Measurements from ENCODE around the gene TXNDC11. TPM values are rescaled to one million over a fixed set of nuclear protein-coding genes. Genes with fewer than 3 reads are reported as not detected.

TXNDC11 gene
- total and polyA plus RNA-seq, 5 donors, result 22.0 to 29.4 (median 24.6) TPM

GRCh38 chr16:11649276-11649675, 93.4 kb downstream of the TXNDC11 start:
- no peak overlapping the region for H3K27ac ChIP-seq (ENCODE audit: low read length)
- ATAC-seq (no peak), DNase-seq (no peak)
- 82% methylated on average over 7 of the region's 7 CpGs for WGBS
- no peaks in the 10 kb centered on the region for H3K4me1 ChIP-seq (ENCODE audit: control insufficient read depth, insufficient read depth, low read length)
- intact Hi-C loops (cut with DNase I), result loop anchor here in 1 of 4 donors (10.0 kb wide), 1 partner anchor 64 kb away; the partner anchor contains the start of gene LITAF
- H3K9me3 ChIP-seq (ENCODE audit: control insufficient read depth, low read length), result no peaks in the 10 kb centered on the region
- no peak overlapping the region for H3K4me3 ChIP-seq (ENCODE audit: low read length)
- H3K27me3 ChIP-seq (ENCODE audit: control insufficient read depth, insufficient read depth), result no peaks in the 10 kb centered on the region

- H3K4me3 ChIP-seq (ENCODE audit: low read length), result no peak overlapping the region
- H3K27ac ChIP-seq (ENCODE audit: low read length), result no peak overlapping the region
- 48% methylated on average over 4 of the region's 4 CpGs for WGBS
- no peak for DNase-seq
- peaks cover 8% of the 10 kb centered on the region for H3K4me1 ChIP-seq (ENCODE audit: control insufficient read depth, insufficient read depth, low read length)
- intact Hi-C loops (cut with DNase I), result loop anchor here in 2 of 4 donors (5.0 to 10.0 kb wide), 4 partner anchors 58 to 245 kb away; partner anchors contain the start of gene LITAF (in 1 of the 2)
- H3K9me3 ChIP-seq (ENCODE audit: control insufficient read depth, low read length), result no peaks in the 10 kb centered on the region
- ATAC-seq, result no peak
- H3K27me3 ChIP-seq (ENCODE audit: control insufficient read depth, insufficient read depth), result no peaks in the 10 kb centered on the region
Measured at GRCh38 chr16:11642765-11643116, 99.9 kb downstream of the TXNDC11 start.

GRCh38 chr16:11640987-11641817, 101.5 kb downstream of the TXNDC11 start:
- intact Hi-C loops (cut with DNase I), result loop anchor here in 2 of 4 donors (5.0 to 10.0 kb wide), 4 partner anchors 56 to 244 kb away; partner anchors contain the start of gene LITAF (in 1 of the 2)
- Histone ChIP-seq H3K9me3 (ENCODE audit: control insufficient read depth, low read length) (no peaks in the 10 kb centered on the region), H3K4me3 (ENCODE audit: low read length) (no peak overlapping the region), H3K27me3 (ENCODE audit: control insufficient read depth, insufficient read depth) (no peaks in the 10 kb centered on the region), H3K27ac (ENCODE audit: low read length) (peak overlapping the region; percentile 99), H3K4me1 (ENCODE audit: control insufficient read depth, insufficient read depth, low read length) (peaks cover 8% of the 10 kb centered on the region)
- 42% methylated on average over 20 of the region's 20 CpGs for WGBS
- ATAC-seq, result peak; percentile 38 to 41
- peak in 2 of 3 donors; percentile 65 to 66 for DNase-seq

GRCh38 chr16:11639925-11640899, 102.4 kb downstream of the TXNDC11 start:
- DNase-seq, result peak; percentile 90 to 92 (median 92)
- no peaks in the 10 kb centered on the region for H3K9me3 ChIP-seq (ENCODE audit: control insufficient read depth, low read length)
- peak overlapping the region; percentile 99 for H3K27ac ChIP-seq (ENCODE audit: low read length)
- 37% methylated on average over 25 of the region's 25 CpGs for WGBS
- intact Hi-C loops (cut with DNase I), result loop anchor here in 3 of 4 donors (5.0 to 10.0 kb wide), 5 partner anchors 55 to 675 kb away; partner anchors contain the start of gene LITAF (in 1 of the 3)
- peak; percentile 95 to 96 for ATAC-seq
- peaks cover 8% of the 10 kb centered on the region for H3K4me1 ChIP-seq (ENCODE audit: control insufficient read depth, insufficient read depth, low read length)
- no peaks in the 10 kb centered on the region for H3K27me3 ChIP-seq (ENCODE audit: control insufficient read depth, insufficient read depth)
- no peak overlapping the region for H3K4me3 ChIP-seq (ENCODE audit: low read length)

- H3K27ac ChIP-seq (ENCODE audit: low read length), result no peak overlapping the region
- ATAC-seq, result no peak
- intact Hi-C loops (cut with DNase I), result loop anchor here in 1 of 4 donors (10.0 kb wide), 1 partner anchor 674 kb away; no protein-coding TSS in a partner anchor
Measured at GRCh38 chr16:11639008-11639562, 103.6 kb downstream of the TXNDC11 start.

GRCh38 chr16:11638140-11638539, 104.5 kb downstream of the TXNDC11 start:
- DNase-seq (no peak), ATAC-seq (no peak)
- intact Hi-C loops (cut with DNase I), result loop anchor here in 1 of 4 donors (10.0 kb wide), 1 partner anchor 673 kb away; no protein-coding TSS in a partner anchor
- WGBS, result 89% methylated on average over 4 of the region's 4 CpGs
- Histone ChIP-seq H3K4me3 (ENCODE audit: low read length) (no peak overlapping the region), H3K27me3 (ENCODE audit: control insufficient read depth, insufficient read depth) (no peaks in the 10 kb centered on the region), H3K9me3 (ENCODE audit: control insufficient read depth, low read length) (no peaks in the 10 kb centered on the region), H3K4me1 (ENCODE audit: control insufficient read depth, insufficient read depth, low read length) (peaks cover 8% of the 10 kb centered on the region), H3K27ac (ENCODE audit: low read length) (no peak overlapping the region)

More at GRCh38 chr16:11639008-11639562, 103.6 kb downstream of the TXNDC11 start:
- H3K4me1 ChIP-seq (ENCODE audit: control insufficient read depth, insufficient read depth, low read length), result peaks cover 8% of the 10 kb centered on the region
- no peaks in the 10 kb centered on the region for H3K27me3 ChIP-seq (ENCODE audit: control insufficient read depth, insufficient read depth)
- WGBS, result 47% methylated on average over 4 of the region's 4 CpGs
- H3K4me3 ChIP-seq (ENCODE audit: low read length), result no peak overlapping the region
- DNase-seq, result no peak
- no peaks in the 10 kb centered on the region for H3K9me3 ChIP-seq (ENCODE audit: control insufficient read depth, low read length)

GRCh38 chr16:11637320-11637719, 105.3 kb downstream of the TXNDC11 start:
- intact Hi-C loops (cut with DNase I), result loop anchor here in 1 of 4 donors (10.0 kb wide), 1 partner anchor 673 kb away; no protein-coding TSS in a partner anchor
- no peaks in the 10 kb centered on the region for H3K9me3 ChIP-seq (ENCODE audit: control insufficient read depth, low read length)
- ATAC-seq, result no peak
- no peak overlapping the region for H3K4me3 ChIP-seq (ENCODE audit: low read length)
- peaks cover 10% of the 10 kb centered on the region for H3K4me1 ChIP-seq (ENCODE audit: control insufficient read depth, insufficient read depth, low read length)
- H3K27ac ChIP-seq (ENCODE audit: low read length), result no peak overlapping the region
- WGBS, result 87% methylated on average over 5 of the region's 5 CpGs
- no peak for DNase-seq
- no peaks in the 10 kb centered on the region for H3K27me3 ChIP-seq (ENCODE audit: control insufficient read depth, insufficient read depth)

GRCh38 chr16:11636172-11636721, 106.4 kb downstream of the TXNDC11 start:
- ATAC-seq (no peak), DNase-seq (no peak)
- no peaks in the 10 kb centered on the region for H3K27me3 ChIP-seq (ENCODE audit: control insufficient read depth, insufficient read depth)
- 48% methylated on average over 14 of the region's 14 CpGs for WGBS
- intact Hi-C loops (cut with DNase I), result loop anchor here in 1 of 4 donors (10.0 kb wide), 1 partner anchor 671 kb away; no protein-coding TSS in a partner anchor
- H3K27ac ChIP-seq (ENCODE audit: low read length), result no peak overlapping the region
- H3K4me1 ChIP-seq (ENCODE audit: control insufficient read depth, insufficient read depth, low read length), result peaks cover 10% of the 10 kb centered on the region
- H3K9me3 ChIP-seq (ENCODE audit: control insufficient read depth, low read length), result no peaks in the 10 kb centered on the region
- no peak overlapping the region for H3K4me3 ChIP-seq (ENCODE audit: low read length)

- intact Hi-C loops (cut with DNase I), result loop anchor here in 1 of 4 donors (10.0 kb wide), 1 partner anchor 671 kb away; no protein-coding TSS in a partner anchor
Measured at GRCh38 chr16:11635679-11636171, 106.9 kb downstream of the TXNDC11 start.

More at GRCh38 chr16:11635679-11636171, 106.9 kb downstream of the TXNDC11 start:
- DNase-seq (peak in 1 of 3 donors; percentile 26), ATAC-seq (no peak)
- no peaks in the 10 kb centered on the region for H3K27me3 ChIP-seq (ENCODE audit: control insufficient read depth, insufficient read depth)
- no peak overlapping the region for H3K27ac ChIP-seq (ENCODE audit: low read length)
- no peak overlapping the region for H3K4me3 ChIP-seq (ENCODE audit: low read length)
- no peaks in the 10 kb centered on the region for H3K9me3 ChIP-seq (ENCODE audit: control insufficient read depth, low read length)
- WGBS, result 82% methylated on average over 12 of the region's 12 CpGs
- peaks cover 5% of the 10 kb centered on the region for H3K4me1 ChIP-seq (ENCODE audit: control insufficient read depth, insufficient read depth, low read length)
